ENCODE measurements around the gene THAP4. TPM values are rescaled to one million over a fixed set of nuclear protein-coding genes. Genes with fewer than 3 reads are reported as not detected.

Gene THAP4
- total and polyA plus RNA-seq, 8 donors: 36.3 to 48.4 (median 42.2) TPM

DNA sequence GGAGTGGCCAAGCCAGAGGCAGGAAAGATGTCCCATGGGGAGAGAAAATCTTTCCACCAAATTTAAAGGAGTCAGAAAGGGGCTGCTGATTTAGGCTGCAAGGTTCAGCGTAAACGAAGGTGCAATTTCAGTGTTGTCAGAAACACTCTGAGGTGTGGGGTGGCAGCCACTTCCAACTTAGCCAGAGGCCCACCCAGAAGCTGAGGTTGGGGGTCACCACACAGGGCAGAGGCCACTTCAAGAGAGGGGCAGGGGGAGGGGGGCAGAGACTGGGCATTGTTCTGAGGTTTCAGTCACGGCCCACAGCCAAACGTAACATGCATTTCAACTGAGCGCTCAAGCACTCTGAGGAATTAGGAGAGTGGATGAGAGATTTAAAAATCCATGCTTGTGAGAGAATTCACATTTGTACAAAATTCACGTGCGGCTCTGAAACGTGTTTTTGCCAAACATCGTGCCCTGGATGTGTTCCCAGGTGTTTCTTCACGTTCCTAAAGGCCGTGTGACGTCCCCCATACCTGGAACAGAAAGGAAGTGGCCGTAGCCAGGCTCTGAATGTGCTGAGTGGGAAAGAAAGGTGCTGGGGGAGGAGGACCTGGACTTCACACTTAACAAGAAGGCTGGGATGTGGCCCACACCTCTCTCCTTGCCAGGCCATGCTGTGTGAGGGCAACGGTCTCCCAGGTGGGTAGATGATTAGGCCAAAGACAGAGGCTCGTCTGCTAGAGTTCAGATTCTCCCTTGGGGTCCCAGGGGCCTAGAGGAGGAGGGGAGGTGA is 97.9 kb downstream of the THAP4 start:
- Histone ChIP-seq H3K27me3 (peaks cover 7 to 52% of the 10 kb centered on the region in 2 donors), H3K27ac (no peak overlapping the region), H3K4me3 (no peak overlapping the region), H3K4me1 (peaks cover 6 to 21% of the 10 kb centered on the region in 2 donors), H3K9me3 (no peaks in the 10 kb centered on the region), H3K36me3 (no peaks in the 10 kb centered on the region)
- TF ChIP-seq, protein P1, sequence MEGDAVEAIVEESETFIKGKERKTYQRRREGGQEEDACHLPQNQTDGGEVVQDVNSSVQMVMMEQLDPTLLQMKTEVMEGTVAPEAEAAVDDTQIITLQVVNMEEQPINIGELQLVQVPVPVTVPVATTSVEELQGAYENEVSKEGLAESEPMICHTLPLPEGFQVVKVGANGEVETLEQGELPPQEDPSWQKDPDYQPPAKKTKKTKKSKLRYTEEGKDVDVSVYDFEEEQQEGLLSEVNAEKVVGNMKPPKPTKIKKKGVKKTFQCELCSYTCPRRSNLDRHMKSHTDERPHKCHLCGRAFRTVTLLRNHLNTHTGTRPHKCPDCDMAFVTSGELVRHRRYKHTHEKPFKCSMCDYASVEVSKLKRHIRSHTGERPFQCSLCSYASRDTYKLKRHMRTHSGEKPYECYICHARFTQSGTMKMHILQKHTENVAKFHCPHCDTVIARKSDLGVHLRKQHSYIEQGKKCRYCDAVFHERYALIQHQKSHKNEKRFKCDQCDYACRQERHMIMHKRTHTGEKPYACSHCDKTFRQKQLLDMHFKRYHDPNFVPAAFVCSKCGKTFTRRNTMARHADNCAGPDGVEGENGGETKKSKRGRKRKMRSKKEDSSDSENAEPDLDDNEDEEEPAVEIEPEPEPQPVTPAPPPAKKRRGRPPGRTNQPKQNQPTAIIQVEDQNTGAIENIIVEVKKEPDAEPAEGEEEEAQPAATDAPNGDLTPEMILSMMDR (IDR thresholded peaks at IDR 0.05): no peak
- ATAC-seq: no peak
- intact Hi-C loops (cut with DNase I): no loop called here
- no peak for DNase-seq

- H3K9me3 ChIP-seq: no peaks in the 10 kb centered on the region
- intact Hi-C loops (cut with DNase I): no loop called here
- ATAC-seq: no peak
- no peak overlapping the region for H3K4me3 ChIP-seq
- H3K27ac ChIP-seq: no peak overlapping the region
- TF ChIP-seq, protein P1 (IDR thresholded peaks at IDR 0.05): no peak
- H3K36me3 ChIP-seq: no peaks in the 10 kb centered on the region
- peaks cover 0 to 10% of the 10 kb centered on the region in 2 donors for H3K4me1 ChIP-seq
- peaks cover 0 to 25% of the 10 kb centered on the region in 2 donors for H3K27me3 ChIP-seq
- no peak for DNase-seq
These were observed 100.9 kb downstream of the THAP4 start for GRCh38 chr2:241535871-241536655.

DNA sequence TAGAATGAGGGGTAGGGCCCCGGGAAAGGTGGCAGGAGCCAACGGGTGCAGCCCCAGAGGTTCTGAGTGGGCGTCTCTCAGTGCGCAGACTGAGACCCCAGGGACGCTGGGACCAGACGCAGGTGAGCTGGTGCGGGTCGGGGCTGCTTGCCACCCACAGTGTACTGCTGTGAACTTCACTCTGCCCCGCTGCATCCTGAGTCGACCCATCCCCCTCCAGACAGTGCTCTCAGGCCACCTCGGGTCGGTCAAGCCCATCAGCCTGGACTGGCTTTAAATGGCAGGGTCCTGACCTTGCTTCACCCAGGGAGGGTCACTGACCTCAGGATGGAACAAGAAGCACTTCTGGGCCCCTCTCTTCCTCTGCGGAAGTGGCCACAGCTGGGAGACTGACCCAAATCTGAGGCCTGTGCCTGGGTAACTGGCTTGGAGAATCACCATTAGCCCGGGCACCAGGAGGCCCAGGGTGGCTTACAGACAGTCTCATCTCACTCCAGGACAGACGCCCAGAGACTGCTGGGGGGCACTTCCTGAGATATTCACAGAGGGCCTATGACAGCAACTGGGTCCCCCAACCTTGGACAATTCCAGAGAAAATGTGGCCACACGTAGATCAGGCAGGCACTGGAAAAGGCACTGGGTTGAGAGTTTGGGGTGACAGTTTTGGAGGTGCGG is 102.1 kb downstream of the THAP4 start:
- H3K36me3 ChIP-seq: no peaks in the 10 kb centered on the region
- H3K27ac ChIP-seq: no peak overlapping the region
- intact Hi-C loops (cut with DNase I): no loop called here
- no peak overlapping the region for H3K4me3 ChIP-seq
- no peaks in the 10 kb centered on the region for H3K4me1 ChIP-seq
- DNase-seq: no peak
- H3K27me3 ChIP-seq: peaks cover 0 to 13% of the 10 kb centered on the region in 2 donors
- ATAC-seq: no peak
- TF ChIP-seq, protein P1 (IDR thresholded peaks at IDR 0.05): no peak
- no peaks in the 10 kb centered on the region for H3K9me3 ChIP-seq

Other genes starting within 250 kb of the THAP4 start
- gene STK25, start 128.6 kb downstream of the THAP4 start, total RNA-seq: 100 to 1,000 TPM; 125 to 138 TPM
- gene STK25, start 128.6 kb downstream of the THAP4 start, polyA plus RNA-seq (ENCODE audit: insufficient read length in 6 of 6): 100 to 1,000 TPM; 182 to 237 (median 198) TPM
- 10 to 100 TPM; 34.9 to 66.5 TPM for gene BOK, start 78.4 kb downstream of the THAP4 start, total RNA-seq
- 10 to 100 TPM; 17.8 to 29.4 (median 23.8) TPM for gene BOK, start 78.4 kb downstream of the THAP4 start, polyA plus RNA-seq (ENCODE audit: insufficient read length in 6 of 6)
- 10 to 100 TPM; 60.5 to 64.3 TPM for gene ATG4B, start 535 bp upstream of the THAP4 start, total RNA-seq
- 10 to 100 TPM; 76.6 to 98.3 (median 85.1) TPM for gene ATG4B, start 535 bp upstream of the THAP4 start, polyA plus RNA-seq (ENCODE audit: insufficient read length in 6 of 6)
- 10 to 100 TPM; 28.7 to 31.8 TPM for gene DTYMK, start 49.7 kb upstream of the THAP4 start, total RNA-seq
- gene DTYMK, start 49.7 kb upstream of the THAP4 start, polyA plus RNA-seq (ENCODE audit: insufficient read length in 6 of 6): 10 to 100 TPM; 38.5 to 56.2 (median 44.0) TPM
- gene ING5, start 64.9 kb upstream of the THAP4 start, total RNA-seq: 10 to 100 TPM; 27.6 to 28.3 TPM
- 10 to 100 TPM; 41.8 to 49.1 (median 45.7) TPM for gene ING5, start 64.9 kb upstream of the THAP4 start, polyA plus RNA-seq (ENCODE audit: insufficient read length in 6 of 6)
- gene D2HGDH, start 97.5 kb upstream of the THAP4 start, total RNA-seq: 10 to 100 TPM; 33.4 to 38.4 TPM
- 10 to 100 TPM; 32.8 to 53.3 (median 44.1) TPM for gene D2HGDH, start 97.5 kb upstream of the THAP4 start, polyA plus RNA-seq (ENCODE audit: insufficient read length in 6 of 6)
- gene GAL3ST2, start 139.7 kb upstream of the THAP4 start, total RNA-seq: not detected
- under 1 TPM; 0.26 to 0.31 (median 0.29) TPM for gene GAL3ST2, start 139.7 kb upstream of the THAP4 start, polyA plus RNA-seq (ENCODE audit: insufficient read length in 6 of 6)
- under 1 TPM in 1 of 2 donors, not detected in 1; 0.24 TPM for gene NEU4, start 172.0 kb upstream of the THAP4 start, total RNA-seq
- under 1 TPM; 0.17 to 0.55 (median 0.33) TPM for gene NEU4, start 172.0 kb upstream of the THAP4 start, polyA plus RNA-seq (ENCODE audit: insufficient read length in 6 of 6)
- 1 to 10 TPM; 1.1 TPM for gene PDCD1, start 221.7 kb upstream of the THAP4 start, total RNA-seq
- gene PDCD1, start 221.7 kb upstream of the THAP4 start, polyA plus RNA-seq (ENCODE audit: insufficient read length in 6 of 6): under 1 TPM; 0.15 to 0.44 (median 0.23) TPM
- gene RTP5, start 232.6 kb upstream of the THAP4 start, total RNA-seq: under 1 TPM in 1 of 2 donors, not detected in 1; 0.10 TPM
- gene RTP5, start 232.6 kb upstream of the THAP4 start, polyA plus RNA-seq (ENCODE audit: insufficient read length in 6 of 6): not detected